Sigmoid colon (tissue), 7 donors: Measurements from ENCODE around the gene DNAAF6. TPM values are rescaled to one million over a fixed set of nuclear protein-coding genes. Genes with fewer than 3 reads are reported as not detected.
"Not testable (repeated sequence)": the region's sequence is repeated elsewhere in the genome, so short reads cannot be mapped to it uniquely, and the experiment has no call there.

Experiments
- DNase-seq: peaks from one replicate; pipeline ENCODE4 v3.0.0-alpha.2; 2019
- H3K27ac ChIP-seq, 4 donors: fragments of 200-600 bp; sonication (generic); one replicate each; pipeline ENCODE4 v1.5.1; 2016 to 2019; ENCODE audit warnings: mild to moderate bottlenecking in 1 of 4
- H3K27me3 ChIP-seq, 3 donors: fragments of 200-600 bp; sonication (generic); one replicate each; pipeline ENCODE4 v1.5.1; 2019; ENCODE audit warnings: mild to moderate bottlenecking in 1 of 3
- H3K36me3 ChIP-seq, 4 donors: fragments of 200-600 bp; sonication (generic); one replicate each; pipeline ENCODE4 v1.5.1; 2016 to 2019
- H3K4me1 ChIP-seq, 4 donors: fragments of 200-600 bp; sonication (generic); one replicate each; pipeline ENCODE4 v1.5.1; 2017 to 2019
- H3K4me3 ChIP-seq, 4 donors: fragments of 200-600 bp; sonication (generic); one replicate each; pipeline ENCODE4 v1.5.1; 2017 to 2019; ENCODE audit warnings: mild to moderate bottlenecking in 2 of 4, moderate library complexity in 1 of 4
- H3K9me3 ChIP-seq, 4 donors: fragments of 200-600 bp in 3 of 4; sonication (generic) in 3 of 4; one replicate each; pipeline versions ENCODE4 v1.5.1 to v1.6.1; 2013 to 2019
- CTCF ChIP-seq, 4 experiments: fragments of 450-650 bp in 3 of 4; fragments of 200-600 bp in 1 of 4; IDR thresholded peaks; one replicate each; pipeline ENCODE4 v1.5.1; 2016 to 2019; ENCODE audit warnings: antibody characterized with exemption in 4 of 4, mild to moderate bottlenecking in 3 of 4, moderate library complexity in 2 of 4
- EP300 ChIP-seq, 4 donors: sonication (generic); formaldehyde crosslinking; IDR thresholded peaks; one replicate each; pipeline ENCODE4 v1.6.1; 2017; ENCODE audit warnings: antibody characterized with exemption in 4 of 4
- POLR2A ChIP-seq, 2 donors: fragments of 450-650 bp; IDR thresholded peaks; one replicate each; pipeline ENCODE4 v1.6.1; 2016; ENCODE audit warnings: antibody characterized with exemption in 2 of 2, mild to moderate bottlenecking in 2 of 2, moderate library complexity in 2 of 2
- POLR2AphosphoS5 ChIP-seq, 4 donors: sonication (generic); formaldehyde crosslinking; IDR thresholded peaks; one replicate each; pipeline ENCODE4 v1.6.1; 2017; ENCODE audit warnings: antibody characterized with exemption in 4 of 4
- WGBS, 2 donors: extraction: QIAGEN DNeasy Blood & Tissue Kit; methylation state at CpG; one replicate each; pipeline ENCODE4 v1.1.7; 2013; 5-methylcytosine and 5-hydroxymethylcytosine counted together
- intact Hi-C: fragments of 100-400 bp; cut with DNase I; formaldehyde crosslinking; loops from one replicate; pipeline ENCODE4 v1.15.1; 2023
- polyA plus RNA-seq, 3 donors: library from polyadenylated mRNA; stranded (reverse); fragments of 200-250 nt; gene quantifications; one replicate each; pipeline ENCODE4 v1.2.3, GENCODE V29; 2013
- total RNA-seq, 4 donors: library from RNA; depleted of rRNA; stranded (reverse); fragments of >200 nt; gene quantifications; one replicate each; pipeline ENCODE4 v1.1.0, GENCODE V29; 2016
- donor health status: healthy with polysubstance abuse.
- donor health status: Bipolar disorder and iron deficiency.
- donor health status: healthy.

Gene DNAAF6
- total and polyA plus RNA-seq, 7 donors: not detected

- TF ChIP-seq CTCF (IDR thresholded peaks at IDR 0.05): no peak
- TF ChIP-seq POLR2A (IDR thresholded peaks at IDR 0.05): no peak
- no peak for TF ChIP-seq POLR2AphosphoS5 (IDR thresholded peaks at IDR 0.05)
- no peak for TF ChIP-seq EP300 (IDR thresholded peaks at IDR 0.05)
- no peak overlapping the region for H3K4me3 ChIP-seq
- H3K27me3 ChIP-seq: no peaks in the 10 kb centered on the region
- no peaks in the 10 kb centered on the region for H3K9me3 ChIP-seq
- no peaks in the 10 kb centered on the region for H3K36me3 ChIP-seq
- no peak overlapping the region for H3K27ac ChIP-seq
- no peak for DNase-seq
- intact Hi-C loops: no loop called here
- no peaks in the 10 kb centered on the region for H3K4me1 ChIP-seq
Measured at GRCh38 chrX:107171369-107172102, 34.9 kb upstream of the DNAAF6 start.

GRCh38 chrX:107197319-107197718 is 9.1 kb upstream of the DNAAF6 start:
- WGBS, 2 donors: 93 to 98% methylated on average over 1 of the region's 1 CpG
- no peaks in the 10 kb centered on the region for H3K9me3 ChIP-seq
- no peak for DNase-seq
- no peak overlapping the region for H3K4me3 ChIP-seq
- no peak overlapping the region for H3K27ac ChIP-seq
- TF ChIP-seq POLR2AphosphoS5 (IDR thresholded peaks at IDR 0.05) (no peak), EP300 (IDR thresholded peaks at IDR 0.05) (no peak), POLR2A (IDR thresholded peaks at IDR 0.05) (no peak), CTCF (IDR thresholded peaks at IDR 0.05) (no peak)
- no peaks in the 10 kb centered on the region for H3K36me3 ChIP-seq
- no peaks in the 10 kb centered on the region for H3K27me3 ChIP-seq
- intact Hi-C loops: no loop called here
- H3K4me1 ChIP-seq: no peaks in the 10 kb centered on the region

GRCh38 chrX:107198074-107198473 is 8.3 kb upstream of the DNAAF6 start:
- H3K4me1 ChIP-seq, DNase-seq, intact Hi-C loops, H3K27ac ChIP-seq, H3K4me3 ChIP-seq, H3K36me3 ChIP-seq, H3K9me3 ChIP-seq, H3K27me3 ChIP-seq: not testable (repeated sequence)
- WGBS, 2 donors: 89% methylated on average over 6 of the region's 6 CpGs

GRCh38 chrX:107199491-107199890 is 6.9 kb upstream of the DNAAF6 start:
- TF ChIP-seq POLR2AphosphoS5 (IDR thresholded peaks at IDR 0.05) (no peak), CTCF (IDR thresholded peaks at IDR 0.05) (no peak), POLR2A (IDR thresholded peaks at IDR 0.05) (no peak), EP300 (IDR thresholded peaks at IDR 0.05) (no peak)
- no peak overlapping the region for H3K27ac ChIP-seq
- intact Hi-C loops: no loop called here

GRCh38 chrX:107204068-107204605 is 2.3 kb upstream of the DNAAF6 start:
- H3K27ac ChIP-seq: no peak overlapping the region
- DNase-seq: no peak
- H3K4me1 ChIP-seq: no peaks in the 10 kb centered on the region
- intact Hi-C loops: no loop called here
- TF ChIP-seq POLR2AphosphoS5 (IDR thresholded peaks at IDR 0.05): no peak
- no peak for TF ChIP-seq POLR2A (IDR thresholded peaks at IDR 0.05)
- no peak for TF ChIP-seq EP300 (IDR thresholded peaks at IDR 0.05)
- TF ChIP-seq CTCF (IDR thresholded peaks at IDR 0.05): no peak
- peaks cover 0 to 3% (median 0%) of the 10 kb centered on the region in 3 donors for H3K27me3 ChIP-seq
- H3K36me3 ChIP-seq: no peaks in the 10 kb centered on the region
- no peaks in the 10 kb centered on the region for H3K9me3 ChIP-seq
- WGBS, 2 donors: 22 to 70% methylated on average over 6 of the region's 6 CpGs
- no peak overlapping the region for H3K4me3 ChIP-seq

More at GRCh38 chrX:107199491-107199890, 6.9 kb upstream of the DNAAF6 start:
- H3K4me3 ChIP-seq: no peak overlapping the region
- no peaks in the 10 kb centered on the region for H3K9me3 ChIP-seq
- no peaks in the 10 kb centered on the region for H3K27me3 ChIP-seq
- H3K36me3 ChIP-seq: no peaks in the 10 kb centered on the region
- no peak for DNase-seq
- H3K4me1 ChIP-seq: no peaks in the 10 kb centered on the region
- 92 to 94% methylated on average over 3 of the region's 3 CpGs for WGBS, 2 donors
